Epithelial cell of esophagus (primary cell): ENCODE results near the gene ZC3H12C.

Experiments used
- DNase-seq: peaks from one replicate; pipeline ENCODE4 v3.0.0; 2010; ENCODE audit warnings: low read depth
- H3K4me3 ChIP-seq: 2 replicates; pipeline ENCODE4 v1.5.1; 2011; ENCODE audit warnings: mild to moderate bottlenecking, low read length, control low read depth
- CTCF ChIP-seq: IDR thresholded peaks from 2 replicates; pipeline ENCODE4 v1.5.1; 2011; ENCODE audit warnings: low read depth, mild to moderate bottlenecking, low read length, control low read depth, inconsistent platforms; ENCODE audit not compliant: insufficient read depth; ENCODE audit errors: missing control alignments

The ZC3H12C gene

GRCh38 chr11:110219006-110219785 is 126.0 kb downstream of the ZC3H12C start:
- H3K4me3 ChIP-seq: no peak overlapping the region
- TF ChIP-seq CTCF: no peak
- no peak for DNase-seq
